Fibroblast of lung (primary cell): ENCODE results near the gene FARSA. TPM values are rescaled to one million over a fixed set of nuclear protein-coding genes. Genes with fewer than 3 reads are reported as not detected.

ENCODE experiments used
- DNase-seq, 2 donors: peaks; one replicate each; pipeline versions ENCODE4 v3.0.0 to v3.0.0-alpha.2; 2010; ENCODE audit warnings: low read depth in 2 of 2
- H2AFZ ChIP-seq: 2 replicates; pipeline ENCODE4 v1.5.1; 2012; ENCODE audit warnings: low read length, control low read depth, inconsistent platforms
- H3K27ac ChIP-seq: 2 replicates; pipeline ENCODE4 v1.5.1; 2011; ENCODE audit warnings: low read length, control low read depth; ENCODE audit not compliant: insufficient read depth
- H3K27me3 ChIP-seq: 2 replicates; pipeline ENCODE4 v1.5.1; 2011; ENCODE audit warnings: mild to moderate bottlenecking, low read length; ENCODE audit not compliant: control insufficient read depth, insufficient read depth
- H3K36me3 ChIP-seq: 2 replicates; pipeline ENCODE4 v1.5.1; 2011; ENCODE audit warnings: low read length; ENCODE audit not compliant: control insufficient read depth, insufficient read depth
- H3K4me1 ChIP-seq: 2 replicates; pipeline ENCODE4 v1.5.1; 2011; ENCODE audit warnings: low read length; ENCODE audit not compliant: control insufficient read depth, insufficient read depth; ENCODE audit errors: extremely low read depth
- H3K4me2 ChIP-seq: 2 replicates; pipeline ENCODE4 v1.5.1; 2011; ENCODE audit warnings: low read length, control low read depth; ENCODE audit not compliant: insufficient read depth; ENCODE audit errors: extremely low read depth
- H3K4me3 ChIP-seq, 4 experiments: fragments of 200-600 bp in 1 of 4; sonication (generic) in 1 of 4; replicated peaks in 1 of 4; 2 replicates each; pipeline ENCODE4 v1.5.1; 2011 to 2016; ENCODE audit warnings: low read length in 4 of 4, low read depth in 3 of 4, mild to moderate bottlenecking in 3 of 4, control low read depth in 2 of 4, inconsistent platforms in 1 of 4, mixed read lengths in 1 of 4; ENCODE audit not compliant: insufficient read depth in 1 of 4; ENCODE audit errors: control extremely low read depth in 1 of 4
- H3K79me2 ChIP-seq: 2 replicates; pipeline ENCODE4 v1.5.1; 2012; ENCODE audit warnings: mild to moderate bottlenecking, low read length, inconsistent platforms; ENCODE audit not compliant: control insufficient read depth, insufficient read depth
- H3K9ac ChIP-seq: 2 replicates; pipeline ENCODE4 v1.5.1; 2011; ENCODE audit warnings: mild to moderate bottlenecking, low read length, control low read depth; ENCODE audit not compliant: insufficient read depth
- H3K9me3 ChIP-seq: 2 replicates; pipeline ENCODE4 v1.5.1; 2012; ENCODE audit warnings: low read depth, low read length; ENCODE audit not compliant: control insufficient read depth, insufficient read depth
- H4K20me1 ChIP-seq: 2 replicates; pipeline ENCODE4 v1.5.1; 2011; ENCODE audit warnings: low read length; ENCODE audit not compliant: control insufficient read depth, insufficient read depth; ENCODE audit errors: extremely low read depth
- EZH2 ChIP-seq: IDR thresholded peaks from 2 replicates; pipeline ENCODE4 v1.5.1; 2012; ENCODE audit warnings: low read length, control low read depth, mild to moderate bottlenecking; ENCODE audit errors: missing control alignments
- polyA plus RNA-seq, 2 donors: library from polyadenylated mRNA; depleted of rRNA in 1 of 2; stranded (reverse) in 1 of 2; unstranded in 1 of 2; fragments of >200 nt; gene quantifications; 2 replicates each; pipeline ENCODE4 v1.2.1, GENCODE V29; 2011 to 2012; ENCODE audit warnings: missing spikeins in 1 of 2
- total RNA-seq: library from RNA; depleted of rRNA; stranded (reverse); fragments of >200 nt; gene quantifications from 2 replicates; pipeline ENCODE4 v1.2.1, GENCODE V29; 2014
- TF ChIP-seq, protein P1 (sequence below), 2 donors: IDR thresholded peaks in 1 of 2; conservative IDR thresholded peaks in 1 of 2; 1 replicate in 1 of 2; 2 replicates in 1 of 2; pipeline ENCODE4 v1.5.1; 2011 to 2012; ENCODE audit warnings: low read length in 2 of 2, control low read depth in 1 of 2, inconsistent platforms in 1 of 2, low read depth in 1 of 2, mild to moderate bottlenecking in 1 of 2

The FARSA gene
- total and polyA plus RNA-seq, 2 donors (not counting 1 experiment from before 2014, with no cell fraction given), result 23.5 to 38.6 TPM

DNA sequence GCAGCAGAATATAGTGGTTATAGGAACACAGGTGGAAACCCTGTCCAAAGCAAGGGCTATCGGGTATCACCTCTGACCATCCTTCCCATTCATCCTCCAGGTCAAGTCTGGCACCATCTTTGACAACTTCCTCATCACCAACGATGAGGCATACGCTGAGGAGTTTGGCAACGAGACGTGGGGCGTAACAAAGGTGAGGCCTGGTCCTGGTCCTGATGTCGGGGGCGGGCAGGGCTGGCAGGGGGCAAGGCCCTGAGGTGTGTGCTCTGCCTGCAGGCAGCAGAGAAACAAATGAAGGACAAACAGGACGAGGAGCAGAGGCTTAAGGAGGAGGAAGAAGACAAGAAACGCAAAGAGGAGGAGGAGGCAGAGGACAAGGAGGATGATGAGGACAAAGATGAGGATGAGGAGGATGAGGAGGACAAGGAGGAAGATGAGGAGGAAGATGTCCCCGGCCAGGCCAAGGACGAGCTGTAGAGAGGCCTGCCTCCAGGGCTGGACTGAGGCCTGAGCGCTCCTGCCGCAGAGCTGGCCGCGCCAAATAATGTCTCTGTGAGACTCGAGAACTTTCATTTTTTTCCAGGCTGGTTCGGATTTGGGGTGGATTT, 10.0 kb upstream of the FARSA start:
- Histone ChIP-seq H3K4me2 (peak overlapping the region; percentile 6), H3K36me3 (peaks cover 40% of the 10 kb centered on the region), H3K9ac (no peak overlapping the region), H2AFZ (no peak overlapping the region), H4K20me1 (peaks cover 2% of the 10 kb centered on the region), H3K79me2 (peaks cover 70% of the 10 kb centered on the region), H3K27ac (peak overlapping the region; percentile 0), H3K4me3 (no peak overlapping the region), H3K27me3 (no peaks in the 10 kb centered on the region), H3K4me1 (peaks cover 23% of the 10 kb centered on the region), H3K9me3 (no peaks in the 10 kb centered on the region)
- TF ChIP-seq, protein P1, sequence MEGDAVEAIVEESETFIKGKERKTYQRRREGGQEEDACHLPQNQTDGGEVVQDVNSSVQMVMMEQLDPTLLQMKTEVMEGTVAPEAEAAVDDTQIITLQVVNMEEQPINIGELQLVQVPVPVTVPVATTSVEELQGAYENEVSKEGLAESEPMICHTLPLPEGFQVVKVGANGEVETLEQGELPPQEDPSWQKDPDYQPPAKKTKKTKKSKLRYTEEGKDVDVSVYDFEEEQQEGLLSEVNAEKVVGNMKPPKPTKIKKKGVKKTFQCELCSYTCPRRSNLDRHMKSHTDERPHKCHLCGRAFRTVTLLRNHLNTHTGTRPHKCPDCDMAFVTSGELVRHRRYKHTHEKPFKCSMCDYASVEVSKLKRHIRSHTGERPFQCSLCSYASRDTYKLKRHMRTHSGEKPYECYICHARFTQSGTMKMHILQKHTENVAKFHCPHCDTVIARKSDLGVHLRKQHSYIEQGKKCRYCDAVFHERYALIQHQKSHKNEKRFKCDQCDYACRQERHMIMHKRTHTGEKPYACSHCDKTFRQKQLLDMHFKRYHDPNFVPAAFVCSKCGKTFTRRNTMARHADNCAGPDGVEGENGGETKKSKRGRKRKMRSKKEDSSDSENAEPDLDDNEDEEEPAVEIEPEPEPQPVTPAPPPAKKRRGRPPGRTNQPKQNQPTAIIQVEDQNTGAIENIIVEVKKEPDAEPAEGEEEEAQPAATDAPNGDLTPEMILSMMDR (conservative IDR thresholded peaks at IDR 0.05 in 1 of 2, IDR thresholded peaks at IDR 0.05 in 1 of 2; ENCODE audit: low read depth in 1 of 2, low read length in 2 of 2), result no peak
- no peak for TF ChIP-seq EZH2
- no peak for DNase-seq

DNA sequence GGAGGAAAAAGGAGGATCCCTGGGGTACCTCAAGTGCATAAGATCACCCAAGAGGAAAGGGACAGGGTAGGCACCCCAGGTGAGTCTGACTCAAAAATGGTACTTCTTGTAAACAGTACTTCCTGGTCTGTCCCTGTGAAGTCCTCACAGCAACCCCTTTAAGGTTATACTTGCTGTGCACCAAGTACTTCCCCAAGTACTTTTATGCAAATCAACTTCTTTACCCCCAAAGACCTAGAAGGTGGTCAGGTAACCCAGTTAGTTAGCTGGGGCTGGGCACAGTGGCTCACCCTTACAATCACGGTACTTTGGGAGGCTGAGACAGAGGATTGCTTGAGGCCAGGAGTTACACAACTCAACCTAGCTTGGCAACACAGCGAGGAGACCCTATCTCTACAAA, 7.4 kb upstream of the FARSA start:
- peak overlapping the region in 3 of 4 experiments; percentile 94 to 99 (median 98) for H3K4me3 ChIP-seq
- no peak overlapping the region for H3K9ac ChIP-seq
- no peak for TF ChIP-seq EZH2
- TF ChIP-seq, protein P1 (conservative IDR thresholded peaks at IDR 0.05 in 1 of 2, IDR thresholded peaks at IDR 0.05 in 1 of 2; ENCODE audit: low read depth in 1 of 2, low read length in 2 of 2), result no peak

DNA sequence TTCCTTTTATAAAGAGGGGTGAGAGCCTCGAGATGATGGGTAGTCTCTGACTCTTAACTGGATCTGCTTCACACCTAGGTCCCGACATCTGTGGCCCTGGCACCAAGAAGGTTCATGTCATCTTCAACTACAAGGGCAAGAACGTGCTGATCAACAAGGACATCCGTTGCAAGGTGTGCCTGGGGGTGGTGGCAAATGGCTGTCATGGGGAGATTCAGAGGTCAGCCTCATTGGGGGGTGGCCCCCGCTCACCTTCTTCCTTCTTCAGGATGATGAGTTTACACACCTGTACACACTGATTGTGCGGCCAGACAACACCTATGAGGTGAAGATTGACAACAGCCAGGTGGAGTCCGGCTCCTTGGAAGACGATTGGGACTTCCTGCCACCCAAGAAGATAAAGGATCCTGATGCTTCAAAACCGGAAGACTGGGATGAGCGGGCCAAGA, 6.5 kb upstream of the FARSA start:
- Histone ChIP-seq H3K4me3 (peak overlapping the region; percentile 94 to 99 (median 98)), H3K27me3 (no peaks in the 10 kb centered on the region), H4K20me1 (peaks cover 2% of the 10 kb centered on the region), H3K79me2 (peaks cover 46% of the 10 kb centered on the region), H3K9ac (peak overlapping the region; percentile 33), H3K27ac (peak overlapping the region; percentile 29), H3K4me1 (peaks cover 22% of the 10 kb centered on the region), H2AFZ (no peak overlapping the region), H3K36me3 (peaks cover 32% of the 10 kb centered on the region), H3K4me2 (peak overlapping the region; percentile 89), H3K9me3 (no peaks in the 10 kb centered on the region)
- no peak for DNase-seq
- TF ChIP-seq, protein P1 (conservative IDR thresholded peaks at IDR 0.05 in 1 of 2, IDR thresholded peaks at IDR 0.05 in 1 of 2; ENCODE audit: low read depth in 1 of 2, low read length in 2 of 2), result no peak
- no peak for TF ChIP-seq EZH2

More for the DNA sequence above, 7.4 kb upstream of the FARSA start:
- Histone ChIP-seq H3K27me3 (no peaks in the 10 kb centered on the region), H3K79me2 (peaks cover 46% of the 10 kb centered on the region), H3K36me3 (peaks cover 32% of the 10 kb centered on the region), H2AFZ (no peak overlapping the region), H3K27ac (peak overlapping the region; percentile 29), H3K9me3 (no peaks in the 10 kb centered on the region), H4K20me1 (peaks cover 2% of the 10 kb centered on the region), H3K4me1 (peaks cover 22% of the 10 kb centered on the region), H3K4me2 (peak overlapping the region; percentile 89)
- no peak for DNase-seq
